Measurements from ENCODE around the gene EIF3A.

DNA sequence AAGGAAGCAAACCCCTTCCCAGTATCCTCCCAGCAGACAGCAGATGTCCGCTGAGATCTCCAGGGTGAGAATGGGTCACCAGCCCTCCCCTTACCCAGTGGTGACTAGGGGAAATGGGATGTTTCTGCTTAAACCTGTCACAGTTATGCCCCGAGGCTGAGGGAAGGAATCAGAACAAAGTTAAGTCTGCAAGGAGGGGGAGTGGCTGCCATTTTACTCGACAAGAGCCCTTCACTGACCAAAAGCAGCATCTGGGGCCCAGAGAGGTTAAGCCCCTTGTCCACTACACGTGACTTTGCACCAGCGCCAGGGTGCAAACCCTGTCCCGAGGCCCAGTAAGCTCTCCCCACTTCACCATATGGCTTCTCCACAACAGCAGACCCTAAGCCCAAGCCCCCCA, 55.7 kb downstream of the EIF3A start:
- TF ChIP-seq, protein P1, sequence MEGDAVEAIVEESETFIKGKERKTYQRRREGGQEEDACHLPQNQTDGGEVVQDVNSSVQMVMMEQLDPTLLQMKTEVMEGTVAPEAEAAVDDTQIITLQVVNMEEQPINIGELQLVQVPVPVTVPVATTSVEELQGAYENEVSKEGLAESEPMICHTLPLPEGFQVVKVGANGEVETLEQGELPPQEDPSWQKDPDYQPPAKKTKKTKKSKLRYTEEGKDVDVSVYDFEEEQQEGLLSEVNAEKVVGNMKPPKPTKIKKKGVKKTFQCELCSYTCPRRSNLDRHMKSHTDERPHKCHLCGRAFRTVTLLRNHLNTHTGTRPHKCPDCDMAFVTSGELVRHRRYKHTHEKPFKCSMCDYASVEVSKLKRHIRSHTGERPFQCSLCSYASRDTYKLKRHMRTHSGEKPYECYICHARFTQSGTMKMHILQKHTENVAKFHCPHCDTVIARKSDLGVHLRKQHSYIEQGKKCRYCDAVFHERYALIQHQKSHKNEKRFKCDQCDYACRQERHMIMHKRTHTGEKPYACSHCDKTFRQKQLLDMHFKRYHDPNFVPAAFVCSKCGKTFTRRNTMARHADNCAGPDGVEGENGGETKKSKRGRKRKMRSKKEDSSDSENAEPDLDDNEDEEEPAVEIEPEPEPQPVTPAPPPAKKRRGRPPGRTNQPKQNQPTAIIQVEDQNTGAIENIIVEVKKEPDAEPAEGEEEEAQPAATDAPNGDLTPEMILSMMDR (IDR thresholded peaks at IDR 0.05), result no peak
- no peak for TF ChIP-seq POLR2A (IDR thresholded peaks at IDR 0.05)
- TF ChIP-seq EP300 (IDR thresholded peaks at IDR 0.05), result no peak
- no peak for TF ChIP-seq POLR2AphosphoS5 (IDR thresholded peaks at IDR 0.05)
